HG02884 (cell line): ENCODE measurements around the gene RNF223.
"Not testable (repeated sequence)": the region's sequence is repeated elsewhere in the genome, so short reads cannot be mapped to it uniquely, and the experiment has no call there.

Experiments used
- ATAC-seq: cut with Tn5 transposase; IDR thresholded peaks from one replicate; pipeline ENCODE4 v1.9.1; 2021; ENCODE audit warnings: mild to moderate bottlenecking, moderate library complexity; ENCODE audit not compliant: unreplicated experiment

The RNF223 gene

DNA sequence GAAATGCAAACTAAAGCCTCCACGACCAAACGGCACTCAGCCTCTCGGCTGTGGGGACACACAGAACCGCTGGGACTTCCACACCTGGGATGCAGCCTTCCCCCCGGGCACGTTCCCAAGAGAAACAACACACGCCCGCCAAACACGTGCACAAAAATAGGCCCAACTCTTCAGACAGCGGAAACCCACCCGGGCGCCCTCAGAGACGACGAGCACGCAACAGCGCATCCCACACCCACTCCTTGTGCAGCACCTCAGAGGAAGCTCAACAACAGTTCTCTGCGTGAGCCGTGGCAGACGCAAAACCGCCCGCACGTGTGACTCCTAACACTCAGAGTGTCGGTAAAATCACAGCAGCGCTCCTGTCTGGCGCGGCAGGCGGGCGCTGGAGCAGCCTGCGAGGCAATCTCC is 36.5 kb upstream of the RNF223 start:
- no peak for ATAC-seq

DNA sequence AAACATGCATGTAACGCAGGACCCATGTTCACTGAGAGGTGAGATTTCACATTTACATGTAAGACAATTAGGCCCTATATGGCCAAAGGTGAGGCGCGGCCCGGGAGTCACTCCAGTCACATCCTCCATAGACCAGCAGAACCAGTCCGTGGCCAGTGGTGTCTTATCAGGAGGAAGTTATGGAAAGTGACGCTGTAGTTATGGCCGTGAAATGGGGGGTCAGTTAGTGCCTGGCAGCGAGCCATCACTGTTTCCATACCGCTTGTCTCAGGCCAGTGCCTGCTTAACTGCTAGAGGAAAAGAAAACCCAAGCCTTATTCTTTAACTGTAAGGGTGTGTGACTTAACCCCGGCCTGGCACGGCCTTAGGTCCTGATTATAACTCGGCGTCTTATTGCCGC is 35.6 kb upstream of the RNF223 start:
- no peak for ATAC-seq

DNA sequence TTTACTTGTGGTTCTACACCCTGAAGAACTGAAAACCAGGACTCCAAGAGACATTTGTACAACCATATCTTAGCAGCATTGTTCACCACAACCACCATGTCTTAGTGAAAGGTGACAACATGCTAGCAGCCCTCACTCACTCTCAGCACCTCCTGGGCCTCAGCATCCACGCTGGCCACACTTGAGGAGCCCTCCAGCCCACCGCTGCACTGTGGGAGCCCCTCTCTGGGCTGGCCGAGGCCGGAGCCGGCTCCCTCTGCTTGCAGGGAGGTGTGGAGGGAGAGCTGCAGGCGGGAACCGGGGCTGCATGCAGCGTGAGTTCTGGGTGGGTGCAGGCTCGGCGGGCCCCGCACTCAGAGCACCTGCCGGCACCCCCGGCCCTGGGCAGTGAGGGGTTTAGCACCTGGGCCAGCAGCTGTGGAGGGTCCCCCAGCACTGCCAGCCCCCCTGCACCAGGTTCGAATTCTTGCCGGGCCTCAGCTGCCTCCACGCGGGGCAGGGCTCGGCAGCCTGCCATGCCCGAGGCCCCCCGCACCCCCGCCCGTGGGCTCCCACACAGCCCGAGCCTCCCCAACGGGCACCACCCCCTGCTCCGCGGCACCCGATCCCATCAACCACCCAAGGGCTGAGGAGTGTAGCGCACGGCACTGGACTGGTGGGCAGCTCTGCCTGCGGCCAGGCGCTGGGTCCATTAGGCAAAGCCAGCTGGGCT is 32.6 kb upstream of the RNF223 start:
- no peak for ATAC-seq

DNA sequence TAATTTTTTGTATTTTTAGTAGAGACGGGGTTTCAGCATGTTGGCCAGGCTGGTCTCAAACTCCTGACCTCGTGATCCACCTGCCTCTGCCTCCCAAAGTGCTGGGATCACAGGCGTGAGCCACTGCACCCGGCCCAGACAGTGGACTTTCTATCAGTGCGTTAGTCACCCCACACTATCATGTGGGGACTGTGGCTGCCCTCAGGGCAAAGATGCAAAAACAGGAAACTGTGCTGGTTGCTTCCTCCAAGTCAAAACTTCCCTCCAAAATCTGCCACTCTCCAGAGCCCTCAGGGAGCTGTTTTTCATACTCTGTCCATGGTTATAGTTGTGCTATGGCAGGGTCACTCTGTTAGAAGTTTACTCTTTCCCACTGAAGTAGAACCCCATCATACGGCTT is 30.0 kb upstream of the RNF223 start:
- not testable (repeated sequence) for ATAC-seq

DNA sequence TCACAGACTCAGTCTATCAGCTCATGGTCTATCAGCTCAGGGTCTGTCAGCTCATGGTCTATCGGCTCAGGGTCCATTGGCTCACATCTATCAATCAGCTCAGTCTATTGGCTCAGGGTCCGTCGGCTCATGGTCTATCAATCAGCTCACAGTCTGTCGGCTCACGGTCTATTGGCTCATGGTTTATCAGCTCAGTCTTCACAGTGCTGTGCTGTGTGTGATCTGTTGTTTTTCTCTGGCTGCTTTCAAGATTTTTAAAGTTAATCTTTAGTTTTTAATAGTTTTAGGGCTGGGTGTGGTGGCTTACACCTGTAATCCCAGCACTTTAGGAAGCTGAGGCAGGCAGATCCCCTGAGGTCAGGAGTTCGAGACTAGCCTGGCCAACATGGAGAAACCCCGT is 27.4 kb upstream of the RNF223 start:
- no peak for ATAC-seq

DNA sequence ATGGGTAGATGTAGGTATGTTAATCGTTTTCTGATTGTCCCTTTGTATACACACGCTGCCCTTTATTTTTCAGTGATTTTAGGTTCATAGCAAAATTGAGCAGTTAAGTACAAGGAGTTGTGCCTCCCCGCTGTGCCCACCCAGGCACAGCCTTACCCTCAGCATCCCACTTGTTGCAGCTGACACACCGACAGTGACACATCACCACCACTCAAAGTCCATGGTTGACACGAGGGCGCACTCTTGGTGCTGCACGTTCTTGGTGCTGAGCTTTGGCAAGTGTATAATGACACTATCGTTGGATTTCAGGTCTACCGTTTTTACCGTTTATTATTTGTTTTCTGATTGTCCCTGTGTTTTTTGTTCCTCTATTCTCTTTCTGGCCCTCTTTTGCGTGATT is 26.2 kb upstream of the RNF223 start:
- ATAC-seq, result no peak

DNA sequence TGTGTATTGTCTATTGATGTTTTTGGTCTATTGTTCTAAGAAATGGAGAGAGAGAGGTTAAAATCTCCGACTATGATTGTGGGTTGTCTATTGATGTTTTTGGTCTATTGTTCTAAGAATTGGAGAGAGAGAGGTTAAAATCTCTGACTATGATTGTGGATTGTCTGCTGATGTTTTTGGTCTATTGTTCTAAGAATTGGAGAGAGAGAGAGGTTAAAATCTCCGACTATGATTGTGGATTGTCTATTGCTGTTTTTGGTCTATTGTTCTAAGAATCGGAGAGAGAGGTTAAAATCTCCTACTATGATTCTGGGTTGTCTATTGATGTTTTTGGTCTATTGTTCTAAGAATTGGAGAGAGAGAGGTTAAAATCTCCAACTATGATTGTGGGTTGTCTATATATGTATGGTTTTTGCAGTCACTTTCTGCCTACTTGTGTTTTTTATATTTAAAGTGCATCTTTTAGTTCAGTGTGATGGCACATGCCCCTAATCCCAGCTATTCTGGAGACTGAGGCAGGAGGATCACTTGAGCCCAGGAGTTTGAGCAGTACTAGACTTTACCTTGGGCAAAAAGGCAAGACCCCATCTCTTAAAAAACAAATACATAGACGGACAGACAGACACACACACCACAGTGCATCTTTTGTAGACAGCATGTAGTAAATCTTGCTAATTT is 25.5 kb upstream of the RNF223 start:
- no peak for ATAC-seq

DNA sequence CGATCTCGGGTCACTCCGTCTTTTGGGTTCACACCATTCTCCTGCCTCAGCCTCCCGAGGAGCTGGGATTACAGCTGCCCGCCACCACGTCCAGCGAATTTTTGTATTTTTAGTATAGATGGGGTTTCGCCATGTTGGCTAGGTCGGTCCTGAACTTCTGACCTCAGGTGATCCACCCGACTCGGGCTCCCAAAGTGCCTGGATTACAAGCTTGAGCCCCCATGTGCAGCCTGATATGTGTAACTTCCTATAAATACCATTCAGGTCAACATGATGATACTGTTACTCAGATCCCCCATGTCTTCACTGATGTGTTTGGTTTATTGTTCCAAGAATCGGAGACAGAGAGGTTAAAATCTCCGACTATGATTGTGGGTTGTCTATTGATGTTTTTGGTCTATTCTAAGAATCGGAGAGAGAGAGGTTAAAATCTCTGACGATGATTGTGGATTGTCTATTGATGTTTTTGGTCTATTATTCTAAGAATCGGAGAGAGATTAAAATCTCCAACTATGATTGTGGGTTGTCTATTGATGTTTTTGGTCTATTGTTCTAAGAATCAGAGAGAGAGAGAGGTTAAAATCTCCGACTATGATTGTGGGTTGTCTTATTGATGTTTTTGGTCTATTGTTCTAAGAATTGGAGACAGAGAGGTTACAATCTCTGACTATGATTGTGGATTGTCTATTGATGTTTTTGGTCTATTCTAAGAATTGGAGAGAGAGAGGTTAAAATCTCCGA is 24.7 kb upstream of the RNF223 start:
- ATAC-seq, result no peak

DNA sequence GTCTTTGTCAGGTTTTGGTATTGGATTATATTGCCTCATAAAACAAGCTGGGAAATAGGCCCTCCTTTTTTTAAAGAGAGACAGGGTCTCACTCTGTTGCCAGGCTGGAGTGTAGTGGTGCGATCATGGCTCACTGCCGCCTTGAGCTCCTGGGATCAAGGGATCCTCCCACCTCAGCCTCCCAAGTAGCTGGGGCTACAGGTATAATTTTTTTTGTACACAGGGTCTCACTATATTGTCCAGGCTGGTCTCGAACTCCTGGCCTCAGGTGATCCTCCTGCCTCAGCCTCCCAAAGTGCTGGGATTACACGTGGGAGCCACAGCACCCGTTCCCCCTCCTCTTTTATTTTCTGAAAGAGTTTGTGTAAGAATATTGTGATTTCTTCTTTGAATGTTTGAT is 22.0 kb upstream of the RNF223 start:
- not testable (repeated sequence) for ATAC-seq

DNA sequence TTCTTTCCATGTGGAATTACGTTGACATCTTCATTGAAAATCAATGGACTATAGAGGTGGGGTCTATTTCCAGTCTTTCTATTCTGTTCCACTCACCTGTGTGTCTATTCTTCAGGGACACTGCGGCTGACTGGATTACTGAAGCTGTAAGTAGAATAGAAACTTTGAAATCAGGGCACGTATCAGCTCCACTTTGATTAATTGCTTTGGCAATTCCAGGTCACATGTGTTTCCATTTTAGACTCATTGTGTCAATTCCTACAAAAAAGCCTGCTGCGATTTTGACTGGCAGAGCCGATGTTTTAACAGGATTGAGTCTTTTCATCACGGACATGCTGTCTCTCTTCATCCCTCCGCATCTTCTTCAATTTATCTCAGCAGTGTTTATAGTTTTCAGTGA is 20.9 kb upstream of the RNF223 start:
- ATAC-seq, result no peak

DNA sequence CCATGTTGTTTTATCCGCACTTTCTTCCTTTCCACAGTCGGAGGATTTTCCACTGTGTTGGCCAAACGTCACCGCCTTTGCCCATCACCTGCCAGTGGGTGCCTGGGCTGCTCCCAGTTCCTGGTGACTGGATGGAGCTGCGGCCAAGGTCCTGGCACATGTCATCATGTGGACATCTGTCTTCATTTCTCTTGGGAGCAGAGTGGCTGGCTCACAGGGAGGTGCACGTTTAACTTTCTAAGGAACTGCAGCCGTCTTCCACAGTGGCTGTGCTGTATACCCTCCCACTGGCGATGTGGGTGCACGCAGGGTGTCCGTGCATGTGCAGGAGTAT is 19.5 kb upstream of the RNF223 start:
- no peak for ATAC-seq

DNA sequence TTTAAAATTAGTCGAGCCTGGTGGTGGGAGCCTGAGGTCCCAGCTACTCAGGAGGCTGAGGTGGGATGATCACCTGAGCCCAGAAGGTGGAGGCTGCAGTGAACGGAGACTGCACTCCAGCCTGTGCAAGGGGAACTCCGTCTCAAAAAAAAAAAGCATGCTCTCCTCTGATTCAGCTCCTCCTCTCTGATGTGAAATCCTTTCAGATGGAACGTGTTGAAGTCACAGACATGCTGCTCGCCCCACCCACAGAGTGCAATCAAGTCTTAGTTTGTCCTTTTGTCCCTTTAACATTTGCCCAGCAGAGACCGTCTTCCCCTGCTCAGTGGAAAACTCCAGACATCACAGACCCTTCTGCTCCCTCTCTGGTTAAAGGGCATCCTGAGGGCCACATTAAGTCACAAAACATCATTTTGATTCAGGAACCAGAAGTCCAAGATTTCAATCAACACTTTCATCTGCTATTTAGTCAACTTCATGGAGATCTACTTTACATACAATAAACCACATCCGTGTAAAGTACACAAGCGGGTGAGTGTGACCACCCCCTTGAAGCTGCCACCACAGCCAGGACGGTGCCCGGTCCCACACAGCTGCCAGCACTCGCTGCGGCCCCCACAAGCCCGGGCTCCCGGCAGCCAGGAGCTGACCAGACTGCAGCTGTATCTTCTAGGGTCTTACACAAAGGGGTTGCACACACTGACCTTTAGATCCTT is 18.9 kb upstream of the RNF223 start:
- ATAC-seq, result no peak

DNA sequence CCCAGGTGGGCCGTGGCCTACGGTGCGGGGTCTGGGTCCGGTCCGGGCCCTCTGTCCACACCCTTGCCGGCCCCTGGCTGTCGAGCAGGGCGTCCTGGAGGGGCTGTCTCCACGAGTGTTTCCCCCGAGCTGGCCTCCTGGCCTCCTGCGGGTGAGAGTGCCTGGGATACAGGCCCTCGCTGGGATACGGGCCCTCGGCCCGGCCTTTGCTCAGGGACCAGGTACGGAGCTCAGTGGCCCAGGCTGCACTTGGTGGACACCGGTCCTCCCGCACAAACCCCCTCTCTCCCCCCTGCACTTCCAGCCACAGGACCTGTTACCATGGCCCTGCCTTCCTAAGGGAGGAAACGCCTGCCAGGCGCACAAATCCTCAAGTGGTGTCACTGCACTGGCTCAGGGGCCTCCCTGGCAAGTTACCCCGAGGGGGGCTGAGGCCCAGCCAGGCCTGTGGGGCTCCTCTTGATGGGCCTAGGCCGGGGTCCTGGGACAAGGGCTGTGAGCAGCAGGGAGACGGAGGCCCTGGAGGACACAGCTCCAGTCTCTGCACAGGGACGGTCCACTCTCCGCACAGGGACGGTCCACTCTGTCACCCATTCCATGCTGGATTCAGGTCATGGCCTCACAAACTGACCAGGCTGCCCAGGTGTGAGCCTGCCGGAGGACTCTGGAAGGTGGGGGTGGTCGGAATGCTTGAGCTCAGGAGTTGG is 18.2 kb upstream of the RNF223 start:
- ATAC-seq, result no peak

DNA sequence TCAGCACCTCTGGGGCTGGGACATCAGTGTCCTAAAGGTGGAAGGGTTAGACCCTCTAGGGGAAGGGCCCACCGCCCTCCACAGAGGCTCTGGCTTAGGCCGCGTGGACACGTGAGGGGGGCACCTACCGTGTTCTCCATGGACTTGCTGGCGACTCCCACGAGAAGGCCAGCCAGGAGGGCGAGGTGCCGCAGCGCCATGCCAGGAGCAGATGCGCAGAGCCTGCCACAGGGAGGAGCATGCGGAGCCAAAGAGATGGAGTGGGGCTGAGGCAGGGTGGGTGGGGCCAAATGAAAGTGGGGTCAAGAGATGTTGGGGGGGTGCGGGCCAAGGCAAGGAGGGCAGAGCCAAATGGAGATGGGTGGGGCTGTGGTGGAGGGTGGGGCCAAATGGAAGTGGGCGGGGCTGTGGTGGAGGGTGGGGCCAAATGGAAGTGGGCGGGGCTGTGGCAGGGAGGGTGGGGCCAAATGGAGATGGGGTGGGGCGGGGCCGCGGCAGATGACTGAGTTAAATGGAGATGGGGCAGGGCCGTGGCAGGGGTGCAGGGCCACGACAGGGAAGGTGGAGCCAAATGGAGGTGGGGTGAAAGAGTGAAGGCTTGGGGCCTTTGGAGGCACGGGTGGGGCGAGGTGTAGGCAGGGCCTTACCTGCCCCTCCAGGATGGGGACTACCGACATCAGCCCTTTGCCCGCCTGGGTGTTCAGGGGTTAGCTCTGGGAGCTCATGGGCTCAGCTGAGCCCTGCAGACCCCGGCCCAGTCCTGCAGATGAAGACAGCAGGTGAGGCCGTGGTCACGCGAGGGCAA is 17.4 kb upstream of the RNF223 start:
- no peak for ATAC-seq

DNA sequence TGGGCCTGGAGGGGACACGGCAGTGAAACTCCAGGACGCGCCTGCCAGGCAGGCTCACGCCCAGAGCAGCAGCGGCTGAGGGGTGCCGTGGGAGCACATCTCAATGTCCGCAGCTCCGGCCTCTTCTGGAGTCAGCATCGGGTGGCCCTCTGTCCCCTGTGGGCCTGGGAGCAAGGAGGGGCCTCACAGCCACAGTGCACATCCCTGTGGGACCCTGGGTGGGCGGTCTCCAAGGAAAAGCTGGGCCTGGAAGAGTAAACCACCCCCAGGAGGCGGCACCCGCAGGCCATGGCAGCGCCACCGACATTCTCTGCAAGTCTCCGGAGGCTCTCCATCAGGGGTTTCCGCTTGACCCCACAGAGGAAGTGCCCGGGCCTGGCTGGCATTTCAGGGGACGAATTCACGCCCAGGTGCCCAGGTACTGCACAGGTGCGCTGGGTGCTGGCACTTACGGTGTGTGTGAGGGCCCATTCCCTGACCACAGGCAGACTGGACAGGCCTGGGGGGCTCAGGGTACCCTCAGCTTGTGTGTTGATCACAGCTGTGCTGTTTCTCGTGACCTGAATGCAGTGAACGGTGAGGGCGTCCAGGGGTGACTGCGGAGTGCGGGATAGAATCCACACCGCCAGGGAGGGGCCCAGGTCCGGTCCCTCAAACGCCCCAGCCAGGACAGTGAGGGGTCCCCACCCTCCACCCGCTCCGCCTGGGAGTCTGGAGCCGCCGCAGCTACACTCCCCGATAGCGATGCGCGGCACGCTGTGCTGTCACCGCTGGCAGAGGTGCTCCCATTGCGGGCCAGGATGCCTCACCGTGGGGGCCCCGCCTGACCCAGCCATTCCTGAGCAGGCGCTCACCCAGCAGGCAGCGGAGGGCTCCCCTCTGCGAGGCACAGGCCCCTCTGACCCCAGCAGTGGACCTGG is 16.6 kb upstream of the RNF223 start:
- ATAC-seq, result no peak

DNA sequence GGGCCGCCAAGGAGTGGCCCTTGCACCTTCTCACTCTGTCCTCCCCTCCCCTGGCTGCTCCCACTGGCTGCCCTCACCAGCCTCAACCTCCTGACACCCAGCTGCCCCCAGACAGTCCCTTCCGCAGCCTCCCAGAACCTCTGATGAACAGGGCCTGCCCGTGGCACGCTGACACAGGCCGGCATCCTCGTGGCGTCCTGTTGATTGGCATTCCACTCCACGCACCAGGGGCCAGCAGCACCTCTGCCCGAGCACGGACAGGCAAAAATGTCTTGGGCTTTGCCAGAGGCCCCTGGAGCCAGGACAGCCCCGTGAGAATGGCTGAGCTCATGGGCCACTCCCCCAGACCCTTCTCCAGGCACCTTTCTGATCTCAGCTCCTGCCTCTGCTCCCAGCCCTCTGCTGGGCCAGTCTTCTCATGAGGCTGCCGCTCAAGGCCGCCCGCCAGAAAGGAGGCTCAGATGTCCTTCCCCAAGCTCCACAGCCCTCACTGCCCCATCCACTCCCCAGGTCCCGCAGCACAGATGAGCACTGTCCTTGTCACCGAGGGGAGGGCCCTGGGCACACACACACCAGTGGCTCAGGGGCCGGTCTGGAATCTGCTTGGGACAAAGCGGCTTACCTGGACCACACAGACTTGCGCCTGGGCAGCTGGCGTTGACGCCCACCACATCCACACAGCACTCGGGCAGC is 15.8 kb upstream of the RNF223 start:
- ATAC-seq, result no peak

DNA sequence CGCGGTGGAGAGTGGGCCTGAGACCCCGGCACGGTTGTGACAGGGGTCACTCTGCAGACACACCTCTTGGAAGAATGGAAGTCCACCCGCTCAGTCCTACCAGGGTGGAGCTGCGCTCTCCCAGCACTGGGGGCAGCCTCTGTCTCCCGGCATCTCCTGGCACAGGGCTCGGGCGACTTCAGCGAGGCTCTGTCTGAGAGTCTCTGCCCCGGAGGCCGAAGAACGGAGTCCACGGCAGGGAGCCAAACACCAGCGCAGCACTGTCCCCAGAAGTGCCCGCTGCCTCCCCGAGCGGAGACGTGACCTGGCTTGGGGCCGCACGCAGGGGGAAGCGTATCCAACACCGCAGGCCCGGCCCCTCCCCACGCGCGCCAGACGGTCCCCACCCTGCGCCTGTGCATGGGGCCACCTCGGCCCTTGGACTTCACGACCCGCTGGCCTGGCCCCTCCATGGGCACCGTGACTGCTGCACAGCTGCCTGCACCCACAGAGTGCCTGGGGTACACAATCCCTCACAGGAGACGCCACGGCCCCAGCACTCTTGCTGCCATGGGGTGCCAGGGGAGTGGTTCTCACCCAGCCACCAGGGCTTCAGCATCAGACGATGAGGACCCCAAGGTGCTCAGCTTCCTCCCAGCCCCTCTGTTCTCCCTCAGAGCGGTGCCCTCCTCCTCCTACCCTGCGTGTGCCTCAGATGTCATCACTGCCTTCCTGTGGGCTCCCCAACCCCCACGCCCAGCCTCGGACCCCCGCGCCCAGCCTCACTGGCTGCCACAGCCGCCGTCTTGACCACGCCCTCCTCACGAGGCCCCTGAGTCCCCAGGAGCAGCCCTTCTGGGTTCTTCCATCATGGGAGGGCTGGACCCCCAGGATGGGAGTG is 14.9 kb upstream of the RNF223 start:
- no peak for ATAC-seq
